GM18867 (cell line): Measurements from ENCODE around the gene CCR9.

Experiments used
- ATAC-seq: cut with Tn5 transposase; IDR thresholded peaks from one replicate; pipeline ENCODE4 v1.9.1; 2021; ENCODE audit warnings: mild to moderate bottlenecking, moderate library complexity; ENCODE audit not compliant: unreplicated experiment

Gene CCR9

GRCh38 chr3:45951946-45952345, 65.6 kb downstream of the CCR9 start:
- no peak for ATAC-seq

GRCh38 chr3:45952456-45952855, 66.1 kb downstream of the CCR9 start:
- ATAC-seq, result no peak
